DND-41 (cell line): ENCODE data around the gene MAP2.

Experiments
- EZH2 ChIP-seq: IDR thresholded peaks from 3 replicates; pipeline ENCODE4 v1.6.1; 2012; ENCODE audit warnings: borderline replicate concordance, low read depth, mild to moderate bottlenecking, moderate library complexity, low read length, inconsistent platforms; ENCODE audit not compliant: severe bottlenecking
- TF ChIP-seq, protein P1 (sequence below): IDR thresholded peaks from 2 replicates; pipeline ENCODE4 v1.5.1; 2012; ENCODE audit warnings: borderline replicate concordance, low read length, moderate library complexity, mild to moderate bottlenecking; ENCODE audit not compliant: poor library complexity, severe bottlenecking; ENCODE audit errors: extremely low read depth

GRCh38 chr2:209591021-209591420 lies 167.2 kb downstream of the MAP2 start:
- TF ChIP-seq, protein P1, sequence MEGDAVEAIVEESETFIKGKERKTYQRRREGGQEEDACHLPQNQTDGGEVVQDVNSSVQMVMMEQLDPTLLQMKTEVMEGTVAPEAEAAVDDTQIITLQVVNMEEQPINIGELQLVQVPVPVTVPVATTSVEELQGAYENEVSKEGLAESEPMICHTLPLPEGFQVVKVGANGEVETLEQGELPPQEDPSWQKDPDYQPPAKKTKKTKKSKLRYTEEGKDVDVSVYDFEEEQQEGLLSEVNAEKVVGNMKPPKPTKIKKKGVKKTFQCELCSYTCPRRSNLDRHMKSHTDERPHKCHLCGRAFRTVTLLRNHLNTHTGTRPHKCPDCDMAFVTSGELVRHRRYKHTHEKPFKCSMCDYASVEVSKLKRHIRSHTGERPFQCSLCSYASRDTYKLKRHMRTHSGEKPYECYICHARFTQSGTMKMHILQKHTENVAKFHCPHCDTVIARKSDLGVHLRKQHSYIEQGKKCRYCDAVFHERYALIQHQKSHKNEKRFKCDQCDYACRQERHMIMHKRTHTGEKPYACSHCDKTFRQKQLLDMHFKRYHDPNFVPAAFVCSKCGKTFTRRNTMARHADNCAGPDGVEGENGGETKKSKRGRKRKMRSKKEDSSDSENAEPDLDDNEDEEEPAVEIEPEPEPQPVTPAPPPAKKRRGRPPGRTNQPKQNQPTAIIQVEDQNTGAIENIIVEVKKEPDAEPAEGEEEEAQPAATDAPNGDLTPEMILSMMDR: no peak
- no peak for TF ChIP-seq EZH2
